ENCODE data around the gene NPFFR1.

Gene NPFFR1

GRCh38 chr10:70315276-70315675 is 31.5 kb upstream of the NPFFR1 start:
- DNase-seq = no peak

GRCh38 chr10:70312972-70313371 is 29.2 kb upstream of the NPFFR1 start:
- DNase-seq = no peak

- no peak for DNase-seq
Measured at GRCh38 chr10:70312249-70312648, 28.4 kb upstream of the NPFFR1 start.

DNA sequence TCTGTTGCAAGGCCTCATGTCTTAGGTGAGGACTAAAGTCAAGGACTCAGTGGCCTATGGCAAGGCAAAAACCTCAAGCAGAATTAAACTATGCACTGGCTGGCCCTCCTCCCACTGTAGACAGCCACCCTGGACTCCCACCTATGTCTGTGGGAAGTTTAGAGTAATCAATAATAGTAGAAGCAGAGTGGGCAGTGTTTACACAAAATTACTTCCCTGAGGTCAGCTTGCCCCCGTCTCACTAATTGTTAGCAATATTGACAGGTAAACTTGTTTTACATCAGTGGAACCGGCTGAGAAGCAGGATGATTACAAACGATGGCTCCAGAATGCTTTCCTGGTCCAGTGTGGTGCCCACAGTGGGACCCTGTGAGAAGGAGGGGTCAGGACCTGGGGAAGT is 27.9 kb upstream of the NPFFR1 start:
- no peak for DNase-seq

- DNase-seq = no peak
Measured at GRCh38 chr10:70309661-70310060, 25.9 kb upstream of the NPFFR1 start.

GRCh38 chr10:70308121-70309060 is 24.6 kb upstream of the NPFFR1 start:
- DNase-seq = no peak

- no peak for DNase-seq
Measured at GRCh38 chr10:70306886-70307520, 23.2 kb upstream of the NPFFR1 start.

DNA sequence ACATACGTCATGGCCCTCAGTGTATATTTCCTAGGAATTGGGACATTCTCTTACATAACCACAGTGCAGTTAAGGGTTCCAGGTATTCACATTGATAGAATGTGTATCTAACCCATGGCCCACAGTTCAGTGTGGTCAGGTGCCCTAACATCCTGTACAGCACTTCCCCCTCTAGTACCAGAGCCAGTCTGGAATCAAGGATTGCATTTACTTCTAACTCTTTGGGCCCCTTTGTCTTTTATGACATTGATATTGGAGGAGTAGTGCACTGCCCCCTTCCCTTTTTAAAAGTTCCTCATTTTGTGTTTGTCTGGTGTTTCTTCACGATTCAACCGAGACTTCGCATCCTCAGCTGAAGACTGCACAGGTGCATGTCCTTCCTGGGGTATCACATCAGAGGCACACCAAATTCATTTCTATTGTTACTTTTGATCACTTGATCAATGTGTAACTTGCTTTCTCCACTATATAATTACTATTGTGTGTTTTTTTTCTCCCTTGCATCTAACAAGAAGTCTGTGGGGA is 22.4 kb upstream of the NPFFR1 start:
- DNase-seq = no peak

GRCh38 chr10:70303730-70304129 is 19.9 kb upstream of the NPFFR1 start:
- DNase-seq = no peak

GRCh38 chr10:70302292-70302691 is 18.5 kb upstream of the NPFFR1 start:
- DNase-seq = no peak

- no peak for DNase-seq
Measured at GRCh38 chr10:70300908-70301597, 17.2 kb upstream of the NPFFR1 start.

GRCh38 chr10:70300461-70300860 is 16.7 kb upstream of the NPFFR1 start:
- no peak for DNase-seq

GRCh38 chr10:70299876-70300275 is 16.1 kb upstream of the NPFFR1 start:
- no peak for DNase-seq

- no peak for DNase-seq
Measured at GRCh38 chr10:70298393-70298792, 14.6 kb upstream of the NPFFR1 start.

GRCh38 chr10:70297224-70297623 is 13.4 kb upstream of the NPFFR1 start:
- DNase-seq = no peak

DNA sequence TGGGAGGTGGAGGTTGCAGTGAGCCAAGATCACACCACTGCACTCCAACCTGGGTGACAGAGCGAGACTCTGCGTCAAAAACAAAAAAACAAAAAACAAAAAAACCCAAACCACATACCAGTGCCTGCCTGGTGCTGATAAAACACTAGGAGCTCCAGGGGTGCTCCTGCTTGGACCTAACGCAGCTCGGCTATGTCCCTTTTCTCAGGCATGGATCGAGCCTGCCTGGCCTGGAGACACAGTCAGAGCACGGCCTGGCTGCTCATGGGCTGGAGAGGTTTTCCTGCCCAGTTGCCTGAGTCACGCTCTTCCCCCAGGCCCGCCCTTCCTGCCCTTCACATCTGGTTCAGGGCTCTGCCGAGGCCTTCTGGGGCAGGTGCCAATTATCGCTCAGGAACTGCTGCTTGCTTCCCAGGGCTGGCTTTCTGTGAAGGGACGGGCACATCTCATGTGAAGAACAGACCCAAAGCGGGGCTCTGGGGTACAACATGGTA is 12.6 kb upstream of the NPFFR1 start:
- no peak for DNase-seq

DNA sequence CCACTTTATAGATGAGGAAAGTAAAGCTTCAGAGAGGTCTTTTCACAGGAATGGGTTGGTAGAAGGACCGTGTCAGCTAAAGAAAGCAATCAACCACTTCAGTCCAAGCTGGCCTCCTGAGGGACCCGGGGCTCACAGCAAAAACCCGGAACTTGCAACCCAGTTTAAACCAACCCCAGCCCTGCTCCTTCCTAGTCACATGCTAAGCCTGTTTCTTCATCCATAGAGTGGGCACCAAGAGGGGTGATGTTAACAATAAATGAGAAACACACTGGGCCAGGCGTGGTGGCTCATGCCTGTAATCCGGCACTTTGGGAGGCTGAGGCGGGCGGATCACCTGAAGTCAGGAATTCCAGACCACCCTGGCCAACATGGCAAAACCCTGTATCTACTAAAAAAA is 12.1 kb upstream of the NPFFR1 start:
- no peak for DNase-seq

DNA sequence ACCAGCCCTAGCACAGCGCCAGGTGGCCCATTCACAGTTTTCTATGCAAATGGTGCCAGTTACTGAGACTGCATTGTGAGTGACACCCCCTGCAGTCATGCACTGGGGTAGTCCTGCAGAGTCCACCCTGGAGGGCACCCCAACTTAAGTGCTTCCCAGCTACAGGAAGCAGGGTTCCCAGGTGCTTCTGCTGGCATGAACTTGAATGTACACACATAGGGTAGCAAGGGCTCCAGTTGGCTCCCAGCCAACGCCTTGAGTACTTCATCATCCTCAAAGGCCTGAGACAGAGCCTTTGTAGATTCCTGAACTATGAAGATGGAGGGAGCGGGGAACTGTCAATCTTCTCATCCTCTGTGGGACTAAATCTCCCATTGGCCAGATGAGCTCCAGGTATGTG is 11.5 kb upstream of the NPFFR1 start:
- DNase-seq = no peak

GRCh38 chr10:70293169-70293843 is 9.5 kb upstream of the NPFFR1 start:
- no peak for DNase-seq

DNA sequence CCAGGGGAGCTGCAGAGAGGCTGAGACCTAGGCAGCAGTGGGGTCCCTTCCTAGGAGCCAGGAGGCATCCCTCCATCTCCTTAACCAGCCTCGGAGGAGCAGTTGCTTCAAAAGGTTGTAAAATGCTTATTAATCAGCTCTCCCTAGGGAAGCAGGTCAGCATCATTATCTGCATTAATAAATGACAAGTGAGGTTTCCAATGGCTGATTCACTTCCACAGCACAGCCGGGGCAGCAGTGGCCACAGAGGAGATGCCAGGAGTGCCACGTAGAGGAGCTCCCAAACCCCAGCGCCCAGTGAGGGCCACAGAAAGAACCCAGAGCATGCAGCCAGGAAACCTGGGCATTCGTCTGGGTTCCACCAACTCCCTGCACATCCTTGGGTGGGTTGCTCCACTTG is 8.2 kb upstream of the NPFFR1 start:
- no peak for DNase-seq

- DNase-seq = no peak
Measured at GRCh38 chr10:70289739-70290138, 5.9 kb upstream of the NPFFR1 start.

DNA sequence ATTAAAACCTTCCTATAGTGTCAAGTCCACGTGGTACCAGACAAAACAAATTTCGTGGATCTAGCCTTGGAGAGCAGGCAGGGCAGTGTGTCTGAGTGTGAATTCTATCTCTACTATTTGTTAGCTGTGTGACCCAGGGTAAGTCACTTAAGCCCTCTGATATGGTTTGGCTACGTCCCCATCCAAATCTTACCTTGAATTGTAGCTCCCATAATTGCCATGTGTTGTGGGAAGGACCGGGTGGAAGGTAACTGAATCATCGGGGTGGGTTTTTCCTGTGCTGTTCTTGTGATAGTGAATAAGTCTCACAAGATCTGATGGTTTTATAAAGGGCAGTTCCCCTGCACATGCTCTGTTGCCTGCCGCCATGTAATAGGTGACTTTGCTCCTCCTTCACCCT is 2.8 kb upstream of the NPFFR1 start:
- DNase-seq = no peak

DNA sequence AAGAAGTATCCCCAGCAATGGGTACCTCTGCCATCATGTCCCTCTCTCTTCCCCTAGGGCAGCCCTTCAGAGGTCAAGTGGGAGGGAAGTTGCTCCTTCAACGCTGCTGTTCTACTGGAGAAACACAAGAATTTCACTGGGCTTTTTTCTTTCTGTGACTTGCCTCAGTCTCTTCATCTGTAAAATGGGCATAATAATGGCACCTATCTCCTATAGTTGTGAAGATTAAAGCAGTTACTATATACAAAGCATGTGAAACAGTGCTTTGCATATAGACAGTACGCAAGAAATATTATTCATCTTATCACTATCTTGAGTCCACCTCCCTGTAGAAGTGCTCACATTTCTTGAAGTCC is 1.6 kb upstream of the NPFFR1 start:
- no peak for DNase-seq

Data from COR-L47 (cell line).